Heart right ventricle (tissue), 16 donors: ENCODE results near the gene CBR4. TPM values are rescaled to one million over a fixed set of nuclear protein-coding genes. Genes with fewer than 3 reads are reported as not detected.

Experiments used
- ATAC-seq, 8 donors: fragments of 200-7000 bp; cut with Tn5 transposase; one replicate each; pipeline ENCODE4 v1.9.1; 2020; ENCODE audit warnings: mild to moderate bottlenecking in 8 of 8, moderate library complexity in 8 of 8, moderate number of reproducible peaks in 1 of 8
- DNase-seq, 2 donors: peaks; one replicate each; pipeline ENCODE4 v3.0.0-alpha.2; 2020
- H3K27ac ChIP-seq, 10 donors: fragments of 200-600 bp; sonication (generic) in 2 of 10; one replicate each; pipeline versions ENCODE4 v1.5.0 to v1.8.0; 2020 to 2022; ENCODE audit warnings: mild to moderate bottlenecking in 3 of 10
- H3K27me3 ChIP-seq, 7 donors: fragments of 200-600 bp; one replicate each; pipeline ENCODE4 v1.8.0; 2021 to 2022; ENCODE audit warnings: mild to moderate bottlenecking in 2 of 7
- H3K36me3 ChIP-seq, 9 donors: fragments of 200-600 bp; sonication (generic) in 1 of 9; one replicate each; pipeline versions ENCODE4 v1.5.0 to v1.8.0; 2020 to 2022; ENCODE audit warnings: mild to moderate bottlenecking in 2 of 9
- H3K4me1 ChIP-seq, 9 donors: fragments of 200-600 bp; sonication (generic) in 1 of 9; one replicate each; pipeline versions ENCODE4 v1.5.0 to v1.8.0; 2020 to 2022; ENCODE audit warnings: mild to moderate bottlenecking in 4 of 9
- H3K4me3 ChIP-seq, 10 donors: fragments of 200-600 bp; sonication (generic) in 2 of 10; one replicate each; pipeline versions ENCODE4 v1.5.0 to v1.8.0; 2020 to 2022; ENCODE audit warnings: mild to moderate bottlenecking in 7 of 10, moderate library complexity in 2 of 10
- H3K9me3 ChIP-seq, 11 donors: fragments of 200-600 bp in 10 of 11; sonication (generic) in 2 of 11; one replicate each; pipeline versions ENCODE4 v1.5.0 to v1.8.0; 2013 to 2022; ENCODE audit warnings: mild to moderate bottlenecking in 2 of 11, control low read depth in 1 of 11, moderate library complexity in 1 of 11
- WGBS, 2 donors: extraction: QIAGEN DNeasy Blood & Tissue Kit; methylation state at CpG; one replicate each; pipeline ENCODE4 v1.1.7; 2013; ENCODE audit warnings: inconsistent platforms in 1 of 2; 5-methylcytosine and 5-hydroxymethylcytosine counted together
- intact Hi-C, 10 donors: fragments of 100-400 bp; cut with DNase I; formaldehyde crosslinking; loops; one replicate each; pipeline versions ENCODE4 v1.11.1 to v1.14.2; 2022
- polyA plus RNA-seq, 2 donors: library from polyadenylated mRNA; stranded (reverse); fragments of 200-250 nt; gene quantifications; one replicate each; pipeline ENCODE4 v1.2.3, GENCODE V29; 2013
- total RNA-seq, 10 donors: library from RNA; stranded (reverse); fragmentation: NEBNext Ultra II Directional in 3 of 10; extraction: Animal tissue kit (Norgen Biotek cat#: 25700) in 3 of 10; gene quantifications; one replicate each; pipeline versions ENCODE4 v1.2.1 to v1.2.4, GENCODE V29; 2021 to 2023
- TF ChIP-seq, protein P1 (sequence below), 9 donors: fragments of 200-600 bp; sonication (generic) in 2 of 9; IDR thresholded peaks; one replicate each; pipeline versions ENCODE4 v1.5.0 to v1.8.0; 2021 to 2022; ENCODE audit warnings: antibody characterized with exemption in 9 of 9, mild to moderate bottlenecking in 5 of 9, moderate library complexity in 1 of 9
- donor health status: Arrhythmogenic right ventricular cardiomyopathy.
- donor health status: ischemic (EF 13 %, LVEDD 7.1; RV severe dilation, severe dysfunction).
- donor health status: healthy with polysubstance abuse.
- donor health status: DM: no; HTN: yes; CAD: no.
- donor health status: DM: no; HTN: no; CAD: no.
- donor health status: ischemic (EF 25% LVEDD 6.9; RV normal size, moderate dysfunction).
- donor health status: ischemic (EF 25% LVEDD 5.7; RV mildly dilated, moderate dysfunction).
- donor health status: healthy.
- donor health status: DM: yes; HTN: yes; CAD: no.
- donor health status: Ischemic cardiomyopathy.
- donor health status: ischemic (EF 35%, LVEDD 5.7; RV mildly dilated, moderate dysfunction).
- donor health status: nonischemic (EF 11% LVEDD 7.7; RV severe dilation, severe dysfunction).
- donor health status: DM: yes; HTN: yes; CAD: no.
- donor health status: PGD.
- donor health status: ischemic (EF 29% LVEDD 5.4; RV normal size, mild dysfunction).
- donor health status: nonischemic (EF 23%, LVEDD 6.1; RV moderate dilation, normal function).

The CBR4 gene
- total and polyA plus RNA-seq, 12 donors, result 6.8 to 25.3 (median 22.2) TPM

- TF ChIP-seq, protein P1, sequence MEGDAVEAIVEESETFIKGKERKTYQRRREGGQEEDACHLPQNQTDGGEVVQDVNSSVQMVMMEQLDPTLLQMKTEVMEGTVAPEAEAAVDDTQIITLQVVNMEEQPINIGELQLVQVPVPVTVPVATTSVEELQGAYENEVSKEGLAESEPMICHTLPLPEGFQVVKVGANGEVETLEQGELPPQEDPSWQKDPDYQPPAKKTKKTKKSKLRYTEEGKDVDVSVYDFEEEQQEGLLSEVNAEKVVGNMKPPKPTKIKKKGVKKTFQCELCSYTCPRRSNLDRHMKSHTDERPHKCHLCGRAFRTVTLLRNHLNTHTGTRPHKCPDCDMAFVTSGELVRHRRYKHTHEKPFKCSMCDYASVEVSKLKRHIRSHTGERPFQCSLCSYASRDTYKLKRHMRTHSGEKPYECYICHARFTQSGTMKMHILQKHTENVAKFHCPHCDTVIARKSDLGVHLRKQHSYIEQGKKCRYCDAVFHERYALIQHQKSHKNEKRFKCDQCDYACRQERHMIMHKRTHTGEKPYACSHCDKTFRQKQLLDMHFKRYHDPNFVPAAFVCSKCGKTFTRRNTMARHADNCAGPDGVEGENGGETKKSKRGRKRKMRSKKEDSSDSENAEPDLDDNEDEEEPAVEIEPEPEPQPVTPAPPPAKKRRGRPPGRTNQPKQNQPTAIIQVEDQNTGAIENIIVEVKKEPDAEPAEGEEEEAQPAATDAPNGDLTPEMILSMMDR (IDR thresholded peaks at IDR 0.05), result no peak
- no peak overlapping the region for H3K4me3 ChIP-seq
- intact Hi-C loops, result loop anchor here in 1 of 10 donors (10.0 kb wide), 1 partner anchor 547 kb away; no protein-coding TSS in a partner anchor
- H3K36me3 ChIP-seq, result no peaks in the 10 kb centered on the region
- no peaks in the 10 kb centered on the region for H3K9me3 ChIP-seq
- H3K27ac ChIP-seq, result no peak overlapping the region
- DNase-seq, result no peak
- ATAC-seq, result no peak
- H3K4me1 ChIP-seq, result peaks cover 0 to 15% (median 6%) of the 10 kb centered on the region in 9 donors
- no peaks in the 10 kb centered on the region for H3K27me3 ChIP-seq
- 84 to 85% methylated on average over 5 of the region's 5 CpGs for WGBS, 2 donors
Measured at GRCh38 chr4:169017971-169018370, 7.9 kb upstream of the CBR4 start.

DNA sequence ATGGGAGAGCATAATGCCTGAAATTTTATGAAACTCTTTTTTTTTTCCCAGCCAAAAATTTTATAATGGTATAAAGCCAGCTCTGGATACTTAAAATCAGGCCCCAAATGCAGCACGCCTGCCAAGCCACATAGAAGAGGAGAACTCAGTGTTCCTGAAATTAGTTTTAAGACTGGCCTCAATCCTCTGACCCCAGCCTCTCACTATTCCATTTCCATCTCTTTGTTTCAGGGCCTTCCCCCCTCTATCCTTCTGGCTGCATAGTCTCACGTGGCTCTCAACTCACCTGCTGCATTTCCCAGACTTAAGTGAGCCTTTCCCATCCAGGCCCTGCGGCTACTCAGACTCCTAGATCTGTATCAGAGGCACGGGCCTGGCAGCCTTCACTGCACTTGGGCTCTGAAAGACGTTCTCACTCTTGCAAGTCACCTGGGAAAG, 5.2 kb upstream of the CBR4 start:
- 63 to 64% methylated on average over 5 of the region's 5 CpGs for WGBS, 2 donors
- Histone ChIP-seq H3K27me3 (no peaks in the 10 kb centered on the region), H3K27ac (peak overlapping the region in 8 of 10 donors; percentile 7 to 61 (median 33)), H3K9me3 (no peaks in the 10 kb centered on the region), H3K4me3 (no peak overlapping the region), H3K4me1 (peaks cover 0 to 16% (median 6%) of the 10 kb centered on the region in 9 donors), H3K36me3 (no peaks in the 10 kb centered on the region)
- ATAC-seq (peak in 2 of 8 donors; percentile 2 to 47), DNase-seq (no peak)
- TF ChIP-seq, protein P1 (IDR thresholded peaks at IDR 0.05), result no peak
- intact Hi-C loops, result loop anchor here in 1 of 10 donors (10.0 kb wide), 1 partner anchor 550 kb away; no protein-coding TSS in a partner anchor

GRCh38 chr4:169014586-169014985, 4.5 kb upstream of the CBR4 start:
- Histone ChIP-seq H3K4me1 (peaks cover 0 to 16% (median 6%) of the 10 kb centered on the region in 9 donors), H3K27ac (peak overlapping the region in 5 of 10 donors; percentile 7 to 61 (median 48)), H3K36me3 (no peaks in the 10 kb centered on the region), H3K9me3 (no peaks in the 10 kb centered on the region), H3K27me3 (no peaks in the 10 kb centered on the region), H3K4me3 (no peak overlapping the region)
- ATAC-seq, result no peak
- TF ChIP-seq, protein P1 (IDR thresholded peaks at IDR 0.05), result no peak
- no peak for DNase-seq
- intact Hi-C loops, result loop anchor here in 3 of 10 donors (5.0 to 10.0 kb wide), 2 partner anchors 258 to 550 kb away; partner anchors contain the start of gene SH3RF1 (in 3 of the 3)
- 34 to 71% methylated on average over 2 of the region's 2 CpGs for WGBS, 2 donors

- Histone ChIP-seq H3K4me3 (no peak overlapping the region), H3K36me3 (no peaks in the 10 kb centered on the region), H3K4me1 (peaks cover 3 to 27% (median 17%) of the 10 kb centered on the region in 9 donors), H3K9me3 (no peaks in the 10 kb centered on the region), H3K27ac (no peak overlapping the region), H3K27me3 (no peaks in the 10 kb centered on the region)
- DNase-seq, result no peak
- 65 to 71% methylated on average over 1 of the region's 1 CpG for WGBS, 2 donors
- intact Hi-C loops, result loop anchor here in 3 of 10 donors (5.0 to 10.0 kb wide), 2 partner anchors 259 to 551 kb away; partner anchors contain the start of gene SH3RF1 (in 3 of the 3)
- TF ChIP-seq, protein P1 (IDR thresholded peaks at IDR 0.05), result no peak
- no peak for ATAC-seq
Measured at GRCh38 chr4:169013396-169013795, 3.3 kb upstream of the CBR4 start.
